BJ (cell line): ENCODE results near the gene STEAP1. TPM values are rescaled to one million over a fixed set of nuclear protein-coding genes. Genes with fewer than 3 reads are reported as not detected.

ENCODE experiments used
- CTCF ChIA-PET: fragments of 350-600 bp; formaldehyde crosslinking; extraction: SDS; loops from one replicate; lab custom pipeline; 2021; ENCODE audit warnings: antibody characterized with exemption, inconsistent platforms; lab: Yijun Ruan, JAX
- POLR2A ChIA-PET: fragments of 300-600 bp; sonication (Branson Sonifier 250); formaldehyde crosslinking; extraction: SDS; loops from one replicate; lab custom pipeline; 2021; ENCODE audit warnings: antibody characterized with exemption; lab: Charles Lee
- DNase-seq: peaks from one replicate; pipeline ENCODE4 v3.0.0-alpha.2; 2011; ENCODE audit warnings: low read depth
- H3K27me3 ChIP-seq: 2 replicates; pipeline ENCODE4 v1.6.0; 2011; ENCODE audit warnings: low read length; ENCODE audit not compliant: control insufficient read depth, insufficient read depth
- H3K36me3 ChIP-seq: 2 replicates; pipeline ENCODE4 v1.5.1; 2011; ENCODE audit warnings: low read length; ENCODE audit not compliant: control insufficient read depth, insufficient read depth
- H3K4me3 ChIP-seq: 2 replicates; pipeline ENCODE4 v1.5.1; 2011; ENCODE audit warnings: low read depth, mild to moderate bottlenecking, control low read depth, low read length
- CTCF ChIP-seq: IDR thresholded peaks from 2 replicates; pipeline ENCODE4 v1.5.1; 2011; ENCODE audit warnings: low read depth, mild to moderate bottlenecking, control low read depth, inconsistent platforms, low read length, moderate library complexity; ENCODE audit not compliant: insufficient read depth
- polyA plus RNA-seq: library from polyadenylated mRNA; depleted of rRNA; stranded (reverse); fragments of >200 nt; gene quantifications from 2 replicates; pipeline ENCODE4 v1.2.3, GENCODE V29; 2011; rRNA removed

Gene STEAP1
- polyA plus RNA-seq, 1 experiment = 2.7 TPM

- TF ChIP-seq CTCF = no peak
- ChIA-PET CTCF (interaction anchor here (0.6 to 2.3 kb wide), 25 partner anchors 8 to 626 kb away, joined by 3 to 20 read pairs (median 4); partner anchors contain the start of gene STEAP1), POLR2A (interaction anchor here (0.6 kb wide), 1 partner anchor 61 kb away, joined by 3 read pairs; no protein-coding TSS in a partner anchor)
- no peak for DNase-seq
- Histone ChIP-seq H3K36me3 (no peaks in the 10 kb centered on the region), H3K4me3 (peak overlapping the region; percentile 76), H3K27me3 (no peaks in the 10 kb centered on the region)
Observed at GRCh38 chr7:90210981-90211380, 56.7 kb downstream of the STEAP1 start.

GRCh38 chr7:90211391-90212148, 57.3 kb downstream of the STEAP1 start, which contains the start of gene STEAP2:
TSS of gene STEAP2 (plus strand) at chr7:90211740. CDS start at chr7:90225083, 13,343 bp downstream.
- ChIA-PET POLR2A (interaction anchor here (0.6 to 0.7 kb wide), 2 partner anchors 19 to 60 kb away, joined by 3 to 15 read pairs; no protein-coding TSS in a partner anchor), CTCF (interaction anchor here (0.6 to 2.3 kb wide), 29 partner anchors 9 to 1950 kb away, joined by 3 to 20 read pairs (median 4); partner anchors contain the start of gene STEAP1)
- peak; percentile 48 for DNase-seq

GRCh38 chr7:90212149-90212495, 57.9 kb downstream of the STEAP1 start:
- ChIA-PET CTCF (interaction anchor here (0.6 to 2.3 kb wide), 21 partner anchors 8 to 1950 kb away, joined by 3 to 20 read pairs (median 5); partner anchors contain the start of gene STEAP1), POLR2A (interaction anchor here (0.7 kb wide), 1 partner anchor 19 kb away, joined by 15 read pairs; no protein-coding TSS in a partner anchor)
- DNase-seq = no peak

More at GRCh38 chr7:90211391-90212148, 57.3 kb downstream of the STEAP1 start, which contains the start of gene STEAP2:
- Histone ChIP-seq H3K36me3 (no peaks in the 10 kb centered on the region), H3K4me3 (peak within 1 kb of the TSS; percentile 76), H3K27me3 (no peaks in the 10 kb centered on the region)
- peak; percentile 78 for TF ChIP-seq CTCF

GRCh38 chr7:90213521-90213920, 59.3 kb downstream of the STEAP1 start:
- ChIA-PET CTCF (interaction anchor here (1.9 to 2.3 kb wide), 2 partner anchors 25 to 35 kb away, joined by 4 to 7 read pairs; no protein-coding TSS in a partner anchor), POLR2A (no interaction called here)
- Histone ChIP-seq H3K27me3 (no peaks in the 10 kb centered on the region), H3K36me3 (no peaks in the 10 kb centered on the region), H3K4me3 (no peak overlapping the region)
- no peak for DNase-seq
- no peak for TF ChIP-seq CTCF

More at GRCh38 chr7:90212149-90212495, 57.9 kb downstream of the STEAP1 start:
- Histone ChIP-seq H3K4me3 (peak overlapping the region; percentile 76), H3K36me3 (no peaks in the 10 kb centered on the region), H3K27me3 (no peaks in the 10 kb centered on the region)
- no peak for TF ChIP-seq CTCF

Other genes with a start within 250 kb of the STEAP1 start
- gene STEAP2, start 57.3 kb downstream of the STEAP1 start, polyA plus RNA-seq = 2.1 and 5.1 TPM in 2 replicates
- gene CFAP69, start 90.7 kb downstream of the STEAP1 start, polyA plus RNA-seq = 0.90 and 2.3 TPM in 2 replicates
- gene FAM237B, start 166.8 kb downstream of the STEAP1 start, polyA plus RNA-seq = not detected in 2 replicates
- 4.2 and 13.2 TPM in 2 replicates for gene GTPBP10, start 192.2 kb downstream of the STEAP1 start, polyA plus RNA-seq
- 61.8 and 71.0 TPM in 2 replicates for gene CLDN12, start 249.0 kb downstream of the STEAP1 start, polyA plus RNA-seq